B cell (primary cell): ENCODE measurements around the gene RNF126. TPM values are rescaled to one million over a fixed set of nuclear protein-coding genes. Genes with fewer than 3 reads are reported as not detected.

Experiments
- ATAC-seq: fragments of 200-7000 bp; cut with Tn5 transposase; one replicate; pipeline ENCODE4 v1.10.0; 2021; ENCODE audit warnings: low read depth, mild to moderate bottlenecking, moderate number of reproducible peaks, moderate library complexity
- CTCF ChIA-PET: fragments of 350-600 bp; sonication (Branson Sonifier 250); formaldehyde crosslinking; loops from one replicate; lab custom pipeline; 2021; ENCODE audit warnings: antibody characterized with exemption, inconsistent platforms; lab: Charles Lee
- POLR2A ChIA-PET: fragments of 350-600 bp; sonication (Branson Sonifier 250); formaldehyde crosslinking; loops from one replicate; lab custom pipeline; 2021; ENCODE audit warnings: antibody characterized with exemption; lab: Charles Lee
- DNase-seq: peaks from one replicate; pipeline ENCODE4 v3.0.0; 2013
- H2AFZ ChIP-seq: 2 replicates; pipeline ENCODE4 v1.6.1; 2012; ENCODE audit warnings: mild to moderate bottlenecking, low read depth, low read length; ENCODE audit not compliant: insufficient read depth, poor library complexity, severe bottlenecking
- H3K27ac ChIP-seq, 2 donors: 1 replicate in 1 of 2; 2 replicates in 1 of 2; pipeline ENCODE4 v1.5.1; 2012 to 2013; ENCODE audit warnings: low read length in 2 of 2, mild to moderate bottlenecking in 2 of 2, moderate library complexity in 1 of 2
- H3K27me3 ChIP-seq, 4 experiments: fragments of 200-600 bp in 1 of 4; sonication (generic) in 1 of 4; replicated peaks in 1 of 4; 1 replicate in 2 of 4; 2 replicates in 2 of 4; pipeline versions ENCODE4 v1.6.1 to v1.7.0; 2013 to 2016; ENCODE audit warnings: low read length in 3 of 4, mild to moderate bottlenecking in 2 of 4, mixed read lengths in 1 of 4, moderate library complexity in 1 of 4; ENCODE audit not compliant: insufficient read depth in 4 of 4, control insufficient read depth in 3 of 4; ENCODE audit errors: control extremely low read depth in 1 of 4
- H3K36me3 ChIP-seq, 2 experiments: replicated peaks in 1 of 2; 1 replicate in 1 of 2; 2 replicates in 1 of 2; pipeline versions ENCODE4 v1.6.1 to v1.7.1; 2013; ENCODE audit warnings: low read length in 1 of 2; ENCODE audit not compliant: insufficient read depth in 2 of 2, control insufficient read depth in 1 of 2; ENCODE audit errors: control extremely low read depth in 1 of 2, extremely low read depth in 1 of 2
- H3K4me1 ChIP-seq, 2 donors: fragments of 200-600 bp in 1 of 2; sonication (generic) in 1 of 2; 1 replicate in 1 of 2; 2 replicates in 1 of 2; pipeline versions ENCODE4 v1.5.1 to v1.6.1; 2013 to 2017; ENCODE audit warnings: low read length in 2 of 2; ENCODE audit not compliant: control insufficient read depth in 2 of 2, insufficient read depth in 2 of 2
- H3K4me2 ChIP-seq: replicated peaks from 2 replicates; pipeline ENCODE3; 2012; ENCODE audit warnings: mild to moderate bottlenecking, low read depth, low read length; ENCODE audit not compliant: poor library complexity, severe bottlenecking
- H3K4me3 ChIP-seq, 5 experiments: fragments of 200-600 bp in 1 of 5; sonication (generic) in 1 of 5; 1 replicate in 3 of 5; 2 replicates in 2 of 5; pipeline versions ENCODE4 v1.5.1 to v1.7.0; 2011 to 2016; ENCODE audit warnings: low read length in 4 of 5, mild to moderate bottlenecking in 4 of 5, low read depth in 2 of 5, control low read depth in 1 of 5, moderate library complexity in 1 of 5; ENCODE audit not compliant: insufficient read depth in 1 of 5; ENCODE audit errors: control extremely low read depth in 1 of 5, extremely low read depth in 1 of 5
- H3K79me2 ChIP-seq: fragments of 200-600 bp; sonication (generic); one replicate; pipeline ENCODE4 v1.6.0; 2016; ENCODE audit warnings: low read length; ENCODE audit not compliant: control insufficient read depth, insufficient read depth
- H3K9ac ChIP-seq: fragments of 200-600 bp; sonication (generic); 2 replicates; pipeline ENCODE4 v1.6.1; 2017; ENCODE audit warnings: mild to moderate bottlenecking, low read length, moderate library complexity
- H3K9me3 ChIP-seq, 3 donors: one replicate each; pipeline versions ENCODE4 v1.6.1 to v1.7.1; 2013; ENCODE audit warnings: low read length in 2 of 3; ENCODE audit not compliant: control insufficient read depth in 2 of 3, insufficient read depth in 1 of 3; ENCODE audit errors: control extremely low read depth in 1 of 3
- H4K20me1 ChIP-seq: 2 replicates; pipeline ENCODE4 v1.6.0; 2012; ENCODE audit warnings: mild to moderate bottlenecking, low read length; ENCODE audit not compliant: insufficient read depth, control insufficient read depth, poor library complexity, severe bottlenecking
- H3K27ac Mint-ChIP-seq: one replicate; pipeline ENCODE4 v1.8.0; 2021; ENCODE audit warnings: mixed read lengths
- H3K27me3 Mint-ChIP-seq: one replicate; pipeline ENCODE4 v1.8.0; 2021; ENCODE audit warnings: mixed read lengths
- H3K4me1 Mint-ChIP-seq: one replicate; pipeline ENCODE4 v1.8.0; 2021; ENCODE audit warnings: mixed read lengths
- H3K4me3 Mint-ChIP-seq: one replicate; pipeline ENCODE4 v1.8.0; 2021; ENCODE audit warnings: mixed read lengths
- H3K9me3 Mint-ChIP-seq: one replicate; pipeline ENCODE4 v1.8.0; 2022; ENCODE audit warnings: mixed read lengths; ENCODE audit not compliant: insufficient read depth
- CTCF ChIP-seq: fragments of 200-600 bp; IDR thresholded peaks from one replicate; pipeline ENCODE4 v1.8.0; 2022; ENCODE audit warnings: antibody characterized with exemption, mild to moderate bottlenecking
- EZH2 ChIP-seq: IDR thresholded peaks from 2 replicates; pipeline ENCODE4 v1.6.1; 2012; ENCODE audit warnings: borderline replicate concordance, low read depth, mild to moderate bottlenecking, moderate library complexity, low read length; ENCODE audit not compliant: insufficient read depth, poor library complexity, severe bottlenecking
- WGBS: methylation state at CpG from one replicate; pipeline ENCODE4 v1.1.5; 2013; ENCODE audit warnings: missing lambda C conversion rate; ENCODE audit not compliant: insufficient coverage; 5-methylcytosine and 5-hydroxymethylcytosine counted together
- intact Hi-C: fragments of 100-400 bp; cut with micrococcal nuclease; formaldehyde crosslinking; loops from one replicate; pipeline ENCODE4 v1.10.0; 2022
- polyA plus RNA-seq: library from polyadenylated mRNA; depleted of rRNA; stranded (reverse); fragments of >200 nt; gene quantifications from 2 replicates; pipeline ENCODE4 v1.2.3, GENCODE V29; 2012
- total RNA-seq, 2 donors: library from RNA; stranded (reverse); fragments of 120-200 nt in 1 of 2; gene quantifications; 1 replicate in 1 of 2; 2 replicates in 1 of 2; pipeline versions ENCODE4 v1.2.3 to v1.2.4, GENCODE V29; 2013 to 2022

Gene RNF126
- total and polyA plus RNA-seq, 2 donors (not counting 1 experiment from before 2014, with no cell fraction given), result 74.3 to 118 TPM

GRCh38 chr19:688992-689391 lies 26.0 kb upstream of the RNF126 start:
- Mint-ChIP-seq H3K27ac (no peak overlapping the region), H3K27me3 (no peaks in the 10 kb centered on the region), H3K4me1 (no peaks in the 10 kb centered on the region), H3K9me3 (no peaks in the 10 kb centered on the region), H3K4me3 (no peak overlapping the region)
- Histone ChIP-seq H3K27ac (no peak overlapping the region), H4K20me1 (no peaks in the 10 kb centered on the region), H3K4me1 (no peaks in the 10 kb centered on the region), H3K9ac (no peak overlapping the region), H3K4me3 (no peak overlapping the region), H2AFZ (no peak overlapping the region), H3K79me2 (no peaks in the 10 kb centered on the region), H3K4me2 (no peak overlapping the region), H3K27me3 (no peaks in the 10 kb centered on the region), H3K36me3 (no peaks in the 10 kb centered on the region), H3K9me3 (peaks cover 0 to 8% (median 0%) of the 10 kb centered on the region in 3 donors)
- DNase-seq, result no peak
- 90% methylated on average over 16 of the region's 17 CpGs for WGBS
- ATAC-seq, result no peak
- CTCF ChIA-PET, result no interaction called here
- intact Hi-C loops, result no loop called here
- POLR2A ChIA-PET, result interaction anchor here (0.7 kb wide), 1 partner anchor 37 kb away, joined by 7 read pairs; no protein-coding TSS in a partner anchor
- no peak for TF ChIP-seq EZH2
- no peak for TF ChIP-seq CTCF

- no peak overlapping the region for H3K4me3 ChIP-seq
- H2AFZ ChIP-seq, result no peak overlapping the region
- Mint-ChIP-seq H3K27me3 (no peaks in the 10 kb centered on the region), H3K9me3 (no peaks in the 10 kb centered on the region), H3K4me1 (no peaks in the 10 kb centered on the region), H3K27ac (no peak overlapping the region), H3K4me3 (no peak overlapping the region)
- intact Hi-C loops, result no loop called here
- no peak overlapping the region for H3K27ac ChIP-seq
- no peaks in the 10 kb centered on the region for H3K27me3 ChIP-seq
- no peaks in the 10 kb centered on the region for H3K4me1 ChIP-seq
- peaks cover 0 to 8% (median 0%) of the 10 kb centered on the region in 3 donors for H3K9me3 ChIP-seq
- no peaks in the 10 kb centered on the region for H4K20me1 ChIP-seq
- no peak for TF ChIP-seq EZH2
- no peak for TF ChIP-seq CTCF
- DNase-seq (no peak), ATAC-seq (no peak)
- WGBS, result 95% methylated on average over 12 of the region's 15 CpGs
- H3K4me2 ChIP-seq, result no peak overlapping the region
- no peaks in the 10 kb centered on the region for H3K36me3 ChIP-seq
- H3K9ac ChIP-seq, result no peak overlapping the region
- no peaks in the 10 kb centered on the region for H3K79me2 ChIP-seq
- POLR2A ChIA-PET, result interaction anchor here (0.7 kb wide), 1 partner anchor 38 kb away, joined by 7 read pairs; no protein-coding TSS in a partner anchor
- CTCF ChIA-PET, result no interaction called here
Observed at GRCh38 chr19:688214-688613, 25.2 kb upstream of the RNF126 start.
